Measurements from ENCODE around the gene CNTROB. TPM values are rescaled to one million over a fixed set of nuclear protein-coding genes. Genes with fewer than 3 reads are reported as not detected.
A peak's percentile ranks its signal among the peaks of the same experiment; 100 is the strongest.

CNTROB gene
- total RNA-seq, 1 experiment from 2014 or later = 39.7 TPM

GRCh38 chr17:7929158-7930023 is 2.6 kb upstream of the CNTROB start, which contains the start of gene KCNAB3:
TSS of gene KCNAB3 (minus strand) at chr17:7929856. CDS start at chr17:7929435, 421 bp downstream.
- Mint-ChIP-seq H3K27ac (no peak within 1 kb of the TSS), H3K4me1 (peaks cover 32% of the 10 kb centered on the region), H3K4me3 (peak within 1 kb of the TSS; percentile 100), H3K36me3 (no peaks in the 10 kb centered on the region), H3K27me3 (ENCODE audit: low read depth) (peaks cover 61% of the 10 kb centered on the region), H3K9me3 (no peaks in the 10 kb centered on the region)
- ATAC-seq = peak; percentile 81
- peak; percentile 87 for DNase-seq (ENCODE audit: low spot score)
- TF ChIP-seq SP1 (CRISPR knock-in tag; conservative IDR thresholded peaks at IDR 0.05) (peak; percentile 51; the same call in 1 of the 2 replicates), ZNF232 (CRISPR knock-in tag; IDR thresholded peaks at IDR 0.05) (no peak)
- POLR2A ChIA-PET = interaction anchor here (1.4 kb wide), 1 partner anchor 14 kb away, joined by 3 read pairs; the partner anchor contains the start of gene RNF227
- CTCF ChIA-PET = interaction anchor here (0.6 to 4.8 kb wide), 14 partner anchors 10 to 189 kb away, joined by 3 to 33 read pairs (median 4); partner anchors contain the start of genes ALOXE3 and NAA38

GRCh38 chr17:7930841-7931631 is 970 bp upstream of the CNTROB start:
- TF ChIP-seq CREM (CRISPR knock-in tag; IDR thresholded peaks at IDR 0.05) = no peak
- TF ChIP-seq MYBL2 (CRISPR knock-in tag; IDR thresholded peaks at IDR 0.05) = 0 out of 2 replicates have a peak, but pooled peaks have one; percentile 2
- H3K27me3 Mint-ChIP-seq (ENCODE audit: low read depth) = peaks cover 46% of the 10 kb centered on the region
- DNase-seq (ENCODE audit: low spot score) = no peak
- ChIA-PET POLR2A (interaction anchor here (0.7 to 1.0 kb wide), 2 partner anchors 16 to 90 kb away, joined by 3 to 6 read pairs; no protein-coding TSS in a partner anchor), CTCF (interaction anchor here (0.6 to 4.8 kb wide), 13 partner anchors 16 to 191 kb away, joined by 3 to 82 read pairs (median 6); no protein-coding TSS in a partner anchor)
- H3K4me3 Mint-ChIP-seq = peak overlapping the region; percentile 100
- H3K9me3 Mint-ChIP-seq = no peaks in the 10 kb centered on the region
- no peak for ATAC-seq
- no peak overlapping the region for H3K27ac Mint-ChIP-seq
- peaks cover 7% of the 10 kb centered on the region for H3K36me3 Mint-ChIP-seq
- H3K4me1 Mint-ChIP-seq = peaks cover 32% of the 10 kb centered on the region

- peak overlapping the region; percentile 97 for H3K27ac Mint-ChIP-seq
- peaks cover 31% of the 10 kb centered on the region for H3K27me3 Mint-ChIP-seq (ENCODE audit: low read depth)
- POLR2A ChIA-PET = interaction anchor here (0.5 to 1.6 kb wide), 4 partner anchors 15 to 72 kb away, joined by 3 to 4 read pairs (median 3); no protein-coding TSS in a partner anchor
- H3K4me3 Mint-ChIP-seq = peak overlapping the region; percentile 100
- peak; percentile 22 for DNase-seq (ENCODE audit: low spot score)
- H3K4me1 Mint-ChIP-seq = peaks cover 32% of the 10 kb centered on the region
- H3K9me3 Mint-ChIP-seq = no peaks in the 10 kb centered on the region
- ATAC-seq = peak; percentile 10
- TF ChIP-seq EMX1 (CRISPR knock-in tag; IDR thresholded peaks at IDR 0.05) = no peak
- no peak for TF ChIP-seq TP53 (CRISPR knock-in tag; IDR thresholded peaks at IDR 0.05)
- TF ChIP-seq, protein P1, sequence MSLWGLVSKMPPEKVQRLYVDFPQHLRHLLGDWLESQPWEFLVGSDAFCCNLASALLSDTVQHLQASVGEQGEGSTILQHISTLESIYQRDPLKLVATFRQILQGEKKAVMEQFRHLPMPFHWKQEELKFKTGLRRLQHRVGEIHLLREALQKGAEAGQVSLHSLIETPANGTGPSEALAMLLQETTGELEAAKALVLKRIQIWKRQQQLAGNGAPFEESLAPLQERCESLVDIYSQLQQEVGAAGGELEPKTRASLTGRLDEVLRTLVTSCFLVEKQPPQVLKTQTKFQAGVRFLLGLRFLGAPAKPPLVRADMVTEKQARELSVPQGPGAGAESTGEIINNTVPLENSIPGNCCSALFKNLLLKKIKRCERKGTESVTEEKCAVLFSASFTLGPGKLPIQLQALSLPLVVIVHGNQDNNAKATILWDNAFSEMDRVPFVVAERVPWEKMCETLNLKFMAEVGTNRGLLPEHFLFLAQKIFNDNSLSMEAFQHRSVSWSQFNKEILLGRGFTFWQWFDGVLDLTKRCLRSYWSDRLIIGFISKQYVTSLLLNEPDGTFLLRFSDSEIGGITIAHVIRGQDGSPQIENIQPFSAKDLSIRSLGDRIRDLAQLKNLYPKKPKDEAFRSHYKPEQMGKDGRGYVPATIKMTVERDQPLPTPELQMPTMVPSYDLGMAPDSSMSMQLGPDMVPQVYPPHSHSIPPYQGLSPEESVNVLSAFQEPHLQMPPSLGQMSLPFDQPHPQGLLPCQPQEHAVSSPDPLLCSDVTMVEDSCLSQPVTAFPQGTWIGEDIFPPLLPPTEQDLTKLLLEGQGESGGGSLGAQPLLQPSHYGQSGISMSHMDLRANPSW (CRISPR knock-in tag; conservative IDR thresholded peaks at IDR 0.05; ENCODE audit: low read depth) = no peak
- TF ChIP-seq, protein P2, sequence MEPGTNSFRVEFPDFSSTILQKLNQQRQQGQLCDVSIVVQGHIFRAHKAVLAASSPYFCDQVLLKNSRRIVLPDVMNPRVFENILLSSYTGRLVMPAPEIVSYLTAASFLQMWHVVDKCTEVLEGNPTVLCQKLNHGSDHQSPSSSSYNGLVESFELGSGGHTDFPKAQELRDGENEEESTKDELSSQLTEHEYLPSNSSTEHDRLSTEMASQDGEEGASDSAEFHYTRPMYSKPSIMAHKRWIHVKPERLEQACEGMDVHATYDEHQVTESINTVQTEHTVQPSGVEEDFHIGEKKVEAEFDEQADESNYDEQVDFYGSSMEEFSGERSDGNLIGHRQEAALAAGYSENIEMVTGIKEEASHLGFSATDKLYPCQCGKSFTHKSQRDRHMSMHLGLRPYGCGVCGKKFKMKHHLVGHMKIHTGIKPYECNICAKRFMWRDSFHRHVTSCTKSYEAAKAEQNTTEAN (CRISPR knock-in tag; IDR thresholded peaks at IDR 0.05) = no peak
- TF ChIP-seq MXD4 (CRISPR knock-in tag; IDR thresholded peaks at IDR 0.05; ENCODE audit: borderline replicate concordance) = no peak
- TF ChIP-seq ZNF138 (CRISPR knock-in tag; conservative IDR thresholded peaks at IDR 0.05) = no peak
- H3K36me3 Mint-ChIP-seq = peaks cover 19% of the 10 kb centered on the region
- CTCF ChIA-PET = interaction anchor here (0.7 to 4.8 kb wide), 23 partner anchors 20 to 189 kb away, joined by 3 to 82 read pairs (median 5); partner anchors contain the start of genes KDM6B and NAA38
Measured at GRCh38 chr17:7932483-7932891, 481 bp downstream of the CNTROB start.

DNA sequence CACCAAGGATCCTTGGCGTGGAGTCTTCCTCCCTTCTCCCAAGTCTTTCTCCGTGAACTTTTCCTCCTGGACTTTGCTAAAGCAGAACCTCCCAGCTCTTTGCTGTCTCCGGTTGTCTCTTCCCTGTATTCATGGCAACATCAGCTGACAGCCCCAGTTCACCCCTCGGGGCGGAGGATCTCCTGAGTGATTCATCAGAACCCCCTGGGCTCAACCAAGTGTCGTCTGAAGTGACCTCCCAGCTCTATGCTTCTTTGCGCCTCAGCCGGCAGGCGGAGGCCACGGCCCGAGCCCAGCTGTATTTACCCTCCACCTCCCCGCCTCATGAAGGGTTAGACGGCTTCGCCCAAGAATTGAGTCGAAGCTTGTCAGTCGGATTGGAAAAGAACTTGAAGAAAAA is 943 bp downstream of the CNTROB start:
- DNase-seq (ENCODE audit: low spot score) (peak; percentile 26), ATAC-seq (no peak)
- ChIA-PET POLR2A (interaction anchor here (0.9 to 1.6 kb wide), 2 partner anchors 36 to 71 kb away, joined by 3 read pairs; no protein-coding TSS in a partner anchor), CTCF (interaction anchor here (0.7 to 4.8 kb wide), 22 partner anchors 10 to 177 kb away, joined by 3 to 82 read pairs (median 5); partner anchors contain the start of genes KDM6B and NAA38)
- H3K9me3 Mint-ChIP-seq = no peaks in the 10 kb centered on the region
- peaks cover 32% of the 10 kb centered on the region for H3K4me1 Mint-ChIP-seq
- TF ChIP-seq PRRX2 (CRISPR knock-in tag; IDR thresholded peaks at IDR 0.05) = no peak
- H3K4me3 Mint-ChIP-seq = peak overlapping the region; percentile 100
- H3K36me3 Mint-ChIP-seq = peaks cover 19% of the 10 kb centered on the region
- H3K27ac Mint-ChIP-seq = no peak overlapping the region
- H3K27me3 Mint-ChIP-seq (ENCODE audit: low read depth) = peaks cover 27% of the 10 kb centered on the region
